ENCODE data around the gene AP3D1.

AP3D1 gene

DNA sequence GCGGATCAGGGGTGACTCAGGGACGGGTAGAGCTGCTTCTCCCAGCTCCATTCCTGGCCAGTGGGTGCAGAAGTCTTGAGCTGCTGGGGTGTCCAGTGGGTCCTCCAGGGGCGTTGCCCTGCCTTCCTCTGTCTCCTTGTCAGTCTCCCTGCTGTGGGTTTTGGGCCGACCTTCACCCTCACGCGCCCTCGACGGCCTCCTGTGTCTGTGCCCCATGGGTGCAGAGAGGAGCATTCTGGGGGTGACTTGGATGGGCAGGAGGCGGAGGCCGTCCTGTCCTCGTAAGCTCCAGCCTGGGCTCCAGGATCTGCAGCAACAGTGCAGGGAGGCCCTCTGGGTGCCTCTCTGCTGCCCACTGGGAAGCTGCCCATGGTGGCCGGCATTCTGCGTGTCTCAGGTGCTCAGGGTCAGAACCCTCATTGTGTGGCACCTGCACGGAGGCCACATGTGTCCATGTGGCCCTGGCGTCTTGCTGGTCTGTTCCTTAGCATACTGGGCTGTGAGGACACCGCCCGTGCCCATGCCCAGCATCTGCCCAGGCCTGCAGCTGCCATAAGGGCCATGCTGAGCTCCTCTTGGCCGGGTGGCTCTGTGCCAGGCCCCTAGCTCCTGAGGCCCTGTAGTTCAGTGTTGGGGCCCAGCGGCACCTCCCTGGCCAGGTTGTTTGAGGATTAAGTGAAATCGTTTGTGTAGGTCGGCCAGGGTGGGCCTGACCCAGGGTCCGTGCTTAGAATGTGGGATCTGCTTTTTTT is 29.7 kb upstream of the AP3D1 start:
- no peak for DNase-seq

DNA sequence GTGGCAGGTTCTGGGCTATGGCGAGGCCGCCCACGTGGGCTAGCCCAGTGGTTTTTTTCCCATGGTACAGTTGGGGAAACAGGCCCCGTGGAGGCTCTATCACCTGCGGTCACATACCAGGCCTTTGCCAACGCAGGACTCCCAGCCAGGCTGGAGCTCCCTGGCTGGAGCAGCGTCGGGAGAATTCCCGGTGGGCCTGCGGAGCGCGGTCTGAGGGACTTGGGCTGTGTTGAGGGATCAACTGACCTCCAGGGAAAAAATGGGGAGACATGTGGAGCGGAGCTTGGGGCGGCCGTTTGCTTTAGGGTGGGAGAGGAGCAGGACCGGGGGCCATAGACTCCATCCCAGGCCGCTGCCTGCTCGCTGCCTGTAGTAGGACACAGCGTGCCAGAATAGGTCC is 28.7 kb upstream of the AP3D1 start:
- no peak for DNase-seq

DNA sequence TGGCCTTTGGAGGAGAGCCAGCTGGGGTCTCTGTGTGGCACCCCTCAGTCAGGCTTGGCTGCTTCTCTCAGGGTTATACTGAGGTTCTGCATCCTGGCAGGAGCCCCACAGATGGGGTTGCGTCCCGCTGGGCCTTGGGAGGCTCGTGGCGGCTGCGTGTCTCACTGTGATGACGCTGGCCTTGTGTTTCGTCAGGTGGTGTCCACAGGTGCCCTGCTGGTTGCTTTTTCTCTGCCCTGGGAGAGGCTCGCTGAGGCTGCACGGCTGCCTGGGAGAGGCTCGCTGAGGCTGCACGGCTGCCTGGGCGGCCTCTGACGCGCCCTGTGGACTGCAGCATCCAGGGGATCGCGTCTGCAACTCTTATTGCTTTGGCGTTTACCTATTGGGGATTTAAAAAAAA is 27.7 kb upstream of the AP3D1 start:
- DNase-seq, result no peak

DNA sequence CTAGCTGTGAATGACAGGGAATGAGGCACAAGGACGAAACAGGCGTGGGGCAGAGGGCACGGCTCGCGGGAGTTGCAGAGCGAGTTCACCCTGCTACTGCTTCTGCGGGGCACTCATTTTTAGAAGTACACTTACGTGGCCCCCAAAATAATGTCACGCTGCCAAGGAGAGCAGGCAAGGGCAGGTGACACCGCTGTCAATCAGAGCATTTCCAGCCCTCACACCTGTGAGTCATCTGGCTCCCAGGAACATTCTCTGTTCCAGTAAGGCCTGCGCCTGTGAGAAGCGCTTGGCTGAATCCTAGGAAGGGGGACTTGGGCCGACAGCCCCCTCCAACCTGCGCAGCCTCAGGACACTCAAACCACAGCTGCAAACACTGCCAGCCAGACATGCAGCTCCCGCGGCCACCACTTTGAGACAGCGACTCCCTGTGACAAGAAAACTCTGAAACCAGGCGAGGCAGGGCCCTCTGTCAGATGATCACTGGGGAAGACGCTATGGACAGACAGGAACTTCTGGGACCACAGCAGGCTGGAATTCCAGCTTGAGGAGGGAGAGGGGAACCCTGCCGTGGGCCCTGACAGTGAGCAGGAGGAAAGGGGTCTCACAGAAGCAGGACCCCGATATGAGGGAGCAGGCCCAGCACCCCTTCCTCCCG is 25.1 kb upstream of the AP3D1 start:
- DNase-seq, result no peak

DNA sequence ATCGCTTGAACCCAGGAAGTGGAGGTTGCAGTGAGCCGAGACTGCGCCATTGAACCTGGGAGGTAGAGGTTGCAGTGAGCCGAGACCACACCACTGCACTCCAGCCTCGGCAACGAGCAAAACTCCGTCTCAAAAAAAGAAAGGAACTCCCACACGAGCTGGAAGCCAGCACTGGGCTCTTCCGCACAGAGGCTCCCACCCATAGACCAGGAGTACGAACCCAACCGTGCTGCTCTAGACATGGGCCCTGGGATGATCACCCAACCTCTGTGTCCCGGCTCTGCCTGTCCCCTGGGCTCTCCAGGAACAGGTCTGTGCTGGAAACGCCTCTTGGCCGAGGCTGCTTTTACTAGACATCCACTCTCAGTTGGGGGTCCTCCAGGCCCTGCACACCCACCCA is 24.4 kb upstream of the AP3D1 start:
- DNase-seq, result no peak

DNA sequence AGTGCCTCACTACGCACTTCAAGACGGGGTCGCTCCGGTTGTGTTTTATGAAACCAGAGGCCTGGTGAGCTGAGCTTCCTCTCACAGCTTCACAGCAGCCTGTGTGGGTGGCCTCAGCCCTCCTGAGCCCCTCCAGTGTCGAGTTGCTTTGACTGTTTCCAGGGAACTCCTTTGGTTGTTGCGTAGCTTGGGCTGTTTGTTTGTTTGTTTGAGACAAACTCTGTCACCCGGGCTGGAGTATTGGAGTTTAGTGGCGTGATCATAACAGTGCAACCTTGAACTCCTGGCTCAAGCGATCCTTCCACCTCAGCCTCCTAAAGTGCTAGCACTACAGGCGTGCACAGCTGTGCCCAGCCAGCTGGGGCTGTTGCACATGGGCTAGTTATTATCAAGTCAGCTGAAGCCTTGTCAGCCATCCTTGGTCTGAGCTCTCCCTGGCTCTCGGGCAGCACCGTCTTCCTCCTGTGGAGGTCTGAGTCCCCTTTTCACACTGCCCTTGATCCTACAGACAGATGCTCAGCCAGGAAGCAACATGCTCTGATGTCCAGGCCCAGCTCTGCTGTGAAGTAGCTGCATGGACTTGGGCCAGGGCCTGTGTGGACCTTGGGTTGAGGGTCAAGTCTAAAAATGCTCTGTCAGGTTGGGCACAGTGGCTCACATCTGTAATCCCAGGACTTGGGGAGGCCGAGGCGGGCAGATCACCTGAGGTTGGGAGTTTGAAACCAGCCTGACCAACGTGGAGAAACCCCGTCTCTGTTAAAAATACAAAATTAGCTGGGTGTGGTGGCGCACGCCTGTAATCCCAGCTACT is 22.6 kb upstream of the AP3D1 start:
- DNase-seq, result no peak

DNA sequence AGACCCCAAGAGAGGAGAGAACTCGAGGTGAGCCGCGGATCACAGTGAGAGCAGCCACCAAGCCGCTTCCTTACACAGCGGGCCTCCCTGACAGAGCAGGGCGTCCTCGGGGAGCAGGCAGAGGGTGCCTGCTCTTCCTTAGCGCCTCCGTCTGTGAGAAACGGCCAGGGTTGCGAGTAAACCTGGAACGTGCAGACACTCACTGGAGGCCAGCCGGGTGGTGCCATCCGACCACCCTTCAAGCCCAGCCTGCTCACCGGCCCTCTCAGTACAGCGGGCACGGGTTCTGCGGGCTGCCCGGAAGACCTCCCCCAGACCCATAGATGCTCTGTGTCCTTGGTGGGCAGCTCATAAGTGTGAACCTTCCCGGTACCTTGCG is 22.0 kb upstream of the AP3D1 start:
- no peak for DNase-seq

DNA sequence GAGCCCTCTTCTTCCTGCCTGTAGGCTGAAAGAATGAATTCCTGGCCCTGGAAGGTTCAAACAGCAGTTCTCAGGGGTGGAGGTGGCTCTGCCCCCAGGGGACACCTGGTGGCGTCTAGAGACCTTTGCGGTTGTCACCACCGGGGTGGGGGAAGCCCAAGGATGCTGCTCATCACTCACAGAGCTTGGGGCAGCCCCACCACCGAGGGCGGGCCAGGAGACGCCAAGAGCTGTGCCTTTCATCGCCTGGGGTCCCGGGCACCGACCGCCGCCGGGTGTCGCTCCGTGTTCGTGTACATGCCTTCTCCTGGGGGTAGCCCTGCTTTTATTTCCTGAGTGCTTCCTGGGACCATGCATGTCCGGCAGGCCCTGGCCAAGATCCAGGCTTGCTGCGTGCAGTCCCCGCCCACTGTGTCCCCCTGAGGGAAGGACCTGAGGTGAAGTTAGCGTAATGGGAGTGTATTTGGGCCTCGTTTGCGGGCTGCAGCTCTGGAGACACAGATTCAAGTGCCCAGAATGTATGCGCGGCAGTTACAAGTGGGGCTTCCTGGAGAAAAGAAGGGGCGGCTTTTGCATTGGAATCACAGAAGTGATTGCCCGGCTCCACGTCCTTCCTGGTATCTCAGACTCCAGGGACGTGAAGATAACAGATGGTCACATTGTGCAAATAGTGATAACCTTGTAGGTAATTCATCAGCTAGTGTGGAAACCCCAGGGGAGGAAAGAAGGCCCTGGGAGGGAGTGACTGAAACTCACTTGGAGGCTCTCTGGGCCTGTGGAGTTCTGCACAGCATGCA is 20.2 kb upstream of the AP3D1 start:
- peak; percentile 65 for DNase-seq

DNA sequence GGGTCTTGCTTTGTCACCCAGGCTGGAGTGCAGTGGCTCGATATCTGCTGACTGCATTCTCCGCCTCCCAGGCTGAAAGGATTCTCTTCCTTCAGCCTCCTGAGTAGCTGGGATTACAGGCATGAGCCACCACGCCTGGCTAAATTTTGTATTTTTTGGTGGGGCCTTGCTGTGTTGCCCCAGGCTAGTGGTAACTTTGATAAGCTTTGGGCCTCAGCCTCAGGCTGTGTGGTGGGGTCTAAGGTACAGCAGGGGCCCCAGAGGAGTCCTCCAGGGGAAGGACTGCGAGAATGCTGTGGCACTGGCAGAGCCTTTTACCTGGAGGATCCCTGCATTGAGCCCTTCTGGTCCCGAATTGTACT is 19.6 kb upstream of the AP3D1 start:
- no peak for DNase-seq

DNA sequence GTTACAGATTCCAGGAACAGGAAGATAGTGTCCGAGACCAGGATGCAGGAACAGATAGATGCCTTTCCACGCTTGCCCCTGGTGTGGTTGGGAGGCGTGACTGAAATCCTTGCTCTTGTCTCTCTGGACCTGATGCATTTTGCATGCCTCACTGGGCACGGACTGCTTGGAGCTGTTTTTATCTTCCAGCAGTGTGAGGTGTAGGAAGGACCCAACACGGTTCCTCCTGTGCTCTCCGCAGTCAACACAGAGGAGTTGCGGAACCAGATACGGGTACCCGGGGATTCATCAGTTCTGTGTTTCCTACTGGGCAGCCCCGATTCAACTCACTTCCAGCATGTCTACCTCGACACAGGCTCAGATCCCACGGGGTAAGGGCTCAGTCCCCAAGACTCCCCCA is 18.9 kb upstream of the AP3D1 start:
- DNase-seq, result no peak

DNA sequence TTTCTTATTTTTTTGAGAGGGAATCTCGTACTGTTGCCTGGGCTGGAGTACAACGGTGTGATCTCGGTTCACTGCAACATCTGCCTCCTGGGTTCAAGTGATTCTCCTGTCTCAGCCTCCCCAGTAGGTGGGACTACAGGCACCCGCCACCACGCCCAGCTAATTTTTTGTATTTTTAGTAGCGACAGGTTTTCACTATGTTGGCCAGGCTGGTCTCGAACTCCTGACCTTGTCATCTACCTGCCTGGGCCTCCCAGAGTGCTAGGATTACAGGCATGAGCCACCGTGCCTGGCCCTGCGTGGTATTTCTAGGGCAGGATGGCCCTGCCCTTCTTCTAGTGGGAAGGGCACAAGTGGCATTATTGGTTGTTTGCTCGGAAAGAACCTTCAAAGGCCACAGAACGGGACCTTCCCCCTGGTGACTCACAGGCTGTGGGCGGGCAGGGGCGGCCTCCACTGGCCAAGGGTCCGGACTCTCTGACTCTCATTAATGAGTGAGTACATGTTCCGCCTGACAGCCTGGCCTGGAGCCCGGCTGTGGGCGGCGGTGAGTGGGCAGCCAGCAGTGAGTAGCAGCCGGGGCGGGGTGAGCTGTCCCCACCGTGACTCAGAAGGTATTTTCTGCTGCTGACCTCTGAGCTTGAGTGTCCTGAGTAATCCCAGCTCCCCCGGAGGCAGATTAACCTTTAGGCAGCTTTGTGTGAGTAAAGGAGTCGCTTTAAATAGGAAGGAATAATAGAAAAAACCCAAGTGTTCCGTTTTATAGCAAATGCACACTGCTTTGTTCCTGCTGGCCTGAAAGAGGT is 17.5 kb upstream of the AP3D1 start:
- peak; percentile 82 for DNase-seq

DNA sequence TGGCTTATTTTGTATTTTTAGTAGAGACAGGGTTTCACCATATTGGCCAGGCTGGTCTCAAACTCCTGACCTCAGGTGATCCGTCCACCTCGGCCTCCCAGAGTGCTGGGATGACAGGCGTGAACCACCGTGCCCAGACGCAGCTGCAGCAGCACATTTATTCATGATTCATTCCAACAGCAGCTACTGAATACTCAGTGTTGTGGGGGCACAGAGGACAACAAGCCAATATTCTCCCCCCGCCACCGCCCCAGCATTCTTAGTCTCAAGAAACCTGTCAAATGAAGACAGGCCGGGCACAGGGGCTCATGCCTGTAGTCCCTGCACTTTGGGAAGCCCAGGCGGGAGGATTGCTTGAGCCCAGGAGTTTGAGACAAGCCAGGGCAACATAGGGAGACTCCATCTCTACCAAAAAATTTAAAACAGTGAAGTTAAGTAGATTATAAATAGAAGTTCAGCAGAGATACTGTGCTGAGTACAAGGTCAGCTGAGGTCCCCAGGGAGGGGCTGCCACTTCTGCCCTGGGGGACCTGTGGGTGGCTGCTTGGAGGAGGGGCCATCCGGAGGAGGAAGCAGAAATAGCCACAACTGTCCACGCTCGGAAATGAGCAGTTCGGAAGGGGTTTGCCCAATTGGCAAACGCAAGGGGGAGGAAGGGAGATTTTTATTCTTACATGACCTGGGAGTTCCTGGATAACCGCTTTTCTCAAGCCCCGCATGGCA is 16.7 kb upstream of the AP3D1 start:
- DNase-seq, result no peak

DNA sequence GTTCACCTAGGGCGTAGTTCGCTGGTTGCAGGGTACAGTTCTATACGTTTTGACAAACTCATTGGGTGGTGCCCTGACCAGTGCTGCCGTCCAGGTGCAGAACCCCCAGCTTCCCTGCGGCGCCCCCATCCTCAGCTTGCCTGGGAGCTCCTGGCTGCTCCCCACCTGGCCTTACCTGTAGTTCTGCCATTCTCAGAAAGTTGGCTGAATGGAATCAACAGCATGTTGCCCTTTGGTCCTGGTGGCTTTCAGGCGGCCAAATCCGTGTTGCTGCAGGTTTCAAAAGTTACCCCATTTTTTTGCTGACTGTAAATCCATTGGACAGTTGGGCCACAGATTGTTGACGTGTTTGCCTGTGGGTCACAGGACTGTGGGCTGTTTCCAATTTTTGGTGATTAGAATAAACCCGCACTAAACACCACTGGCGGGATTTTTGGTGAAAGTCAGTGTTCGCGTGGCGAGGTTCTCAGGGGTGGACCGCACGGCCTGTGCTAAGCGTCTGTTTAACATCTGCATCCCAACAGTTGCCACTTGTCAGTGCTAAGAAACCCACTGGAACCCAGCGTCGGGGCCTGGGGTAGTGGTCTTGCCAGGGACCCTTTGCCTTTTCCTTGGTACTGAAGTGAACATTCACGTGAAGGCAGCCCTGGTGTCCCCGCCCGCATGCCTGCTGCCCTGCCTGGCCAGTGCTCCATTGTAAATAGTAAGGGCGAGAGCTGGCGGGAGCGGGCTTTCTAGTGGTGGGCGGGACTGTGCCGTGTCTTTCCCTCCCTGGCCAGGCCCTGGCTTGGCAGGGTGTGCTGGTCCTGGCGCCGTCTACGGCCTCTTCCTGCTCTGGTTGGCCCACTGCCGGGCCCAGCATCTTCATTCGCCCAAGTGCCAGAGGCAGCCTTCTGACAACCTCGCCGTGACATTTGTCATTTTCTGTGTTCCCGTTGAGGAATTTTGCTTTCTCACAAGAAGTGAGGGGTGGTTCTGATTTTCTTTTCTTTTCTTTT is 15.7 kb upstream of the AP3D1 start:
- DNase-seq, result no peak

DNA sequence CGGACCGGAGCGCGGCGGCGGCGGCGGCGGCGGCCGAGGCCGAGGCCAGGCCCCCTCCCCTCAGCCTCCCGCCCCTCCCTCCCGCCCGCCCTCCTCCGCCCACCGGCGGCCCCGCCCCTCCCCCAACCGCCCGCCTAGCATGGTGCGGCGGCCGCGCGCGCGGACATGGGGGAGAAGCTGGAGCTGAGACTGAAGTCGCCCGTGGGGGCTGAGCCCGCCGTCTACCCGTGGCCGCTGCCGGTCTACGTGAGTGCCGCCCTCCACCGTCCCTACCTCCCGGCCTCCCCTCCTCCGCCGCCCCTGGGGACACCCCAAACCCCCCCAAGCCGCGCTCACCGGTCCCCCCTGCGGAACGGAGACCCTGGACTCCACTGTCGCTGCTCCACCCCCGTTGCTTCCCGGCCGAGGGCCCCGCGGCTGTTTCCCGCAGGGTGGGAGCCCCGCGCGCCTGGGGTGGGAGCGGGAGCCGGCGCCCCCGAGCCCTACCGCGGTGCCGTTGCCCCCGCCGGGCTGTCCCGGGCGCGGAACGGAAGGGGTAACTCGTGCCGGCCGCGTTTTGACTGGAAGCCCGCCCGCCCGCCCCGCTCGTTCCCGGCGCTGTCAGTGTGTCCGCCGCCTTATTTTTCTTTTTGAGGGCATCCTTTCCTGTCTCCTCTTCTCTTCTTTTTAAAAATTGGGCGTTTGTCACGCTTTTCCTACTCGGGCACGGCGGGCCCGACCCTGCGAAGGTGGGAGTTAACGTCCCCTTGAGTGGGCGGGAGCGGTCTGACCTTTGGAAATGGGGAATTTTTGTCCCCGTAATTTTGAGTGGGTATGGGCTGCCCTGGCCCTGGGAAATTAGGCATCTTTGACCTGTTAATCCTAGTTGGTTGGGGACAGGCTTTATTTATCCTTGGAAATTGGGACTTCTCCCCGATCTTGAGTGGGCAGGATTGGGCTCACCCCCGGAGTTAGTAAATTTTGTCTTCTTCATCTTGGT is 12.9 kb upstream of the AP3D1 start:
- no peak for DNase-seq

DNA sequence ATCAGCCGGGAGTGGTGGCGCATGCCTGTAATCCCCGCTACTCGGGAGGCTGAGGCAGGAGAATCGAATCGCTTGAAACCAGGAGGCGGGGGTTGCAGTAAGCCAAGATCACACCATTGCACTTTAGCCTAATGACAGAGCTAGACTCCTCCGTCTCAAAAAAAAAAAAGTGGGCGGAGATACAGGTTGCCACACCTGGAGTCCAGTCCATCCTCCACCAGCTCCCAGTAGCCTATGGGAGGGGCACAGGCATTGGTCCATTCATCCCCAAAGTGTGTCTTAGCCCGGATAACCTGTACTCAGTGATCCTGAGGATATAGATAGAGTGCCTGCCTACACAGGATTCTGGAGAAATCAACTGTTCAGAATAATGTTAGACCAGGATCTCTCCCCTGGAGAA is 9.0 kb upstream of the AP3D1 start:
- DNase-seq, result no peak

DNA sequence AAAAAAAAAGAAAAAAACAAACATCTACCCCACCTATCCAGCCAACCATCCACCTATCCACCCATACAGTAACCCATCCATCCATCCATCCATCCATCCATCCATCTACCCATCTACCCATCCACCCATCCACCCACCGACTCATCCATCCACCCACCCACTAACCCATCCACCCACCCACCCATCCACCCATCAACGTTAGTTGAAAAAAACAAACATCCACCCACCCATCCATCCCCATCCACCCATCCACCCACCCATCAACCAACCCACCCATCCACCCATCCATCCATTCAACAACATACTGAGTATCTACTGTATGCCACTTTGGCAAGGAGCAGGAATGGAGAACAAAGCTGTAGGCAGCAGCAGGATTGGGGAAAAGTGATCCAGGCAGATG is 6.1 kb upstream of the AP3D1 start:
- no peak for DNase-seq

DNA sequence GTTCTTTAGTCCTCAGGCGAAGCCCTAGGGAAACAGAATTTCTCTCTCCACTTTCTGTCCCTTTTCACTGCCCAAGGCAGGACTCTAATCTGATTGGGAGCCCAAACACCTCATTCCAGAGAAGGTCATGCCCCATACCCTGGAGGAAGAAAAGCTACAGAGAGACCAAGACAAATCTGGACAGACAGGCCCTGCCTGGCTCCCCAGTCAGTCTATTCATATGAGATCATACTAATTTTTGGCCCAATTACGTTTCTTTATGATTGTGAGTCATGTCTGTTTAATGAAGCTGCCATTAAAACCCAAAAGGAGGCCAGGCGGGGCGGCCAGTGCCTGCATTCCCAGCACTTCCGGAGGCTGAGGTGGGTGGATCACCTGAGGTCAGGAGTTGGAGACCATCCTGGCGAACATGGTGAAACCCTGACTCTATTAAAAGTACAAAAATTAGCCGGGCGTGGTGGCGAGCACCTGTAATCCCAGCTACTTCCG is 3.3 kb upstream of the AP3D1 start:
- DNase-seq, result no peak

DNA sequence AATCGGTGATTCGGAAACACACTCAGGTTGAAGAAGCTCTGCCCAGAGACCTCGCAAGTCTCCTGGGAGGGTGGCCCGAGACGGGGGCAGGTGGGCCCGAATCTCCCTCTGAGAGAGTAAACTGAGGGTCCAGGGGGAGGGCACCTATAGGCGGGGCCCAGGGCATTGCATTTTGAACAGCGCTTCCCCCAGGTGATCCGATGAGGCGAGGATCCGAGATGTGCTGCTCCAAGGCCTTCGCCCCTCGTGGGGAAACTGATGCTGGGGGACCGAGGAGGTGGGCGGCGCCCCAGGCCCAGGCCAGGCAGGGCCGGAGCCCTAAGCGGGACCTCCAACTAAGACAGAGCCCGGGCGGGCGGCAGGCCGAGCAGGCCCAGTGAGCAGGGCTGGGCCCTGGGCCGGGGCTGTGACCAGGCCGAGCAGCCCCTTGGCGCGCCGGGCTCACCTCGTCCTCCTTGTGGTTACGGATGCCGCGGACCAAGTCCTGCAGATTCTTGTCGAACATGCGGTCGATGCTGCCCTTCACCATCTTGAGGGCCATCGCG is 500 bp downstream of the AP3D1 start:
- peak; percentile 14 for DNase-seq

Measured in activated CD4-positive, alpha-beta T cell treated with anti-CD3 and anti-CD28 coated beads, Interleukin-10, Interleukin-2, amounts not matched to agents 100 ng/mL and 50 ng/mL, durations not matched to agents 16 hours and 8 hours (primary cell).